ENCODE results near the gene CSPG4.
A peak's percentile ranks its signal among the peaks of the same experiment; 100 is the strongest.

CSPG4 gene

GRCh38 chr15:75695634-75696310, 16.9 kb downstream of the CSPG4 start:
- H3K9me3 ChIP-seq (ENCODE audit: insufficient read depth, low read length, severe bottlenecking), result no peaks in the 10 kb centered on the region
- H4K20me1 ChIP-seq (ENCODE audit: insufficient read depth, low read length), result no peaks in the 10 kb centered on the region
- no peak overlapping the region for H3K27ac ChIP-seq (ENCODE audit: low read length)
- H3K9ac ChIP-seq (ENCODE audit: low read depth, low read length), result no peak overlapping the region
- no peaks in the 10 kb centered on the region for H3K36me3 ChIP-seq (ENCODE audit: insufficient read depth, low read length)
- no peaks in the 10 kb centered on the region for H3K79me2 ChIP-seq (ENCODE audit: insufficient read depth, low read length)
- no peak overlapping the region for H2AFZ ChIP-seq (ENCODE audit: low read depth, low read length)
- no peak overlapping the region for H3K4me3 ChIP-seq (ENCODE audit: low read depth in 1 of 2, low read length in 2 of 2)
- ATAC-seq (ENCODE audit: insufficient read depth, low read depth) (no peak), DNase-seq (no peak)
- H3K27me3 ChIP-seq (ENCODE audit: insufficient read depth, low read length, poor library complexity), result no peaks in the 10 kb centered on the region
- no peak overlapping the region for H3K4me2 ChIP-seq (ENCODE audit: insufficient read depth, low read length)
- TF ChIP-seq CTCF (IDR thresholded peaks at IDR 0.05; ENCODE audit: borderline replicate concordance, extremely low read depth, low read length, poor library complexity, severe bottlenecking) (no peak), EZH2 (IDR thresholded peaks at IDR 0.05; ENCODE audit: borderline replicate concordance, low read depth, low read length, severe bottlenecking) (no peak)
- no peaks in the 10 kb centered on the region for H3K4me1 ChIP-seq (ENCODE audit: insufficient read depth, low read length)

DNA sequence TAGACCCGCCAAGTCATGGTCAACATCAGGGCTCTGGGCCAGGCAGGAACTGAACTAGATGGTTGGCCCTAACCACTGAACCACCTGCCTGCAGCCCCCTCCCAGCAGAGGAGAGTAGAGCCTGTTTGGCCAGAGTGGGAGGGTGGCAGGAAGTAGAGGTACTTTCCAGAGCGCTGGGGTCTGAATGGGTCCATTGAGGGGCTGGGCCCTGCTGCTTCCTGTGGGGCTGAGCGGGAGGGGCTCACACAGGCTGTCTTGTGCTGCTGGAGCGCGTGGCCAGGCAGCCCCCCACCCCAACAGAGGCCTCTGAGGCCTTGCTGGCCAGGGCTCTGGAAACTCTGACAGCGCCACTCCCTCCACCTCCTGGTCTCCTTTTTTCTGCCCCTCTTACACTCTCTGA, 17.4 kb downstream of the CSPG4 start:
- Histone ChIP-seq H3K4me2 (ENCODE audit: insufficient read depth, low read length) (no peak overlapping the region), H4K20me1 (ENCODE audit: insufficient read depth, low read length) (no peaks in the 10 kb centered on the region), H3K27ac (ENCODE audit: low read length) (no peak overlapping the region), H3K36me3 (ENCODE audit: insufficient read depth, low read length) (no peaks in the 10 kb centered on the region), H3K79me2 (ENCODE audit: insufficient read depth, low read length) (no peaks in the 10 kb centered on the region), H3K9ac (ENCODE audit: low read depth, low read length) (no peak overlapping the region), H3K27me3 (ENCODE audit: insufficient read depth, low read length, poor library complexity) (no peaks in the 10 kb centered on the region), H3K4me1 (ENCODE audit: insufficient read depth, low read length) (no peaks in the 10 kb centered on the region), H3K4me3 (ENCODE audit: low read depth in 1 of 2, low read length in 2 of 2) (no peak overlapping the region), H3K9me3 (ENCODE audit: insufficient read depth, low read length, severe bottlenecking) (no peaks in the 10 kb centered on the region), H2AFZ (ENCODE audit: low read depth, low read length) (no peak overlapping the region)
- TF ChIP-seq EZH2 (IDR thresholded peaks at IDR 0.05; ENCODE audit: borderline replicate concordance, low read depth, low read length, severe bottlenecking), result no peak
- TF ChIP-seq CTCF (IDR thresholded peaks at IDR 0.05; ENCODE audit: borderline replicate concordance, extremely low read depth, low read length, poor library complexity, severe bottlenecking), result no peak
- ATAC-seq (ENCODE audit: insufficient read depth, low read depth), result no peak
- DNase-seq, result peak; percentile 15

DNA sequence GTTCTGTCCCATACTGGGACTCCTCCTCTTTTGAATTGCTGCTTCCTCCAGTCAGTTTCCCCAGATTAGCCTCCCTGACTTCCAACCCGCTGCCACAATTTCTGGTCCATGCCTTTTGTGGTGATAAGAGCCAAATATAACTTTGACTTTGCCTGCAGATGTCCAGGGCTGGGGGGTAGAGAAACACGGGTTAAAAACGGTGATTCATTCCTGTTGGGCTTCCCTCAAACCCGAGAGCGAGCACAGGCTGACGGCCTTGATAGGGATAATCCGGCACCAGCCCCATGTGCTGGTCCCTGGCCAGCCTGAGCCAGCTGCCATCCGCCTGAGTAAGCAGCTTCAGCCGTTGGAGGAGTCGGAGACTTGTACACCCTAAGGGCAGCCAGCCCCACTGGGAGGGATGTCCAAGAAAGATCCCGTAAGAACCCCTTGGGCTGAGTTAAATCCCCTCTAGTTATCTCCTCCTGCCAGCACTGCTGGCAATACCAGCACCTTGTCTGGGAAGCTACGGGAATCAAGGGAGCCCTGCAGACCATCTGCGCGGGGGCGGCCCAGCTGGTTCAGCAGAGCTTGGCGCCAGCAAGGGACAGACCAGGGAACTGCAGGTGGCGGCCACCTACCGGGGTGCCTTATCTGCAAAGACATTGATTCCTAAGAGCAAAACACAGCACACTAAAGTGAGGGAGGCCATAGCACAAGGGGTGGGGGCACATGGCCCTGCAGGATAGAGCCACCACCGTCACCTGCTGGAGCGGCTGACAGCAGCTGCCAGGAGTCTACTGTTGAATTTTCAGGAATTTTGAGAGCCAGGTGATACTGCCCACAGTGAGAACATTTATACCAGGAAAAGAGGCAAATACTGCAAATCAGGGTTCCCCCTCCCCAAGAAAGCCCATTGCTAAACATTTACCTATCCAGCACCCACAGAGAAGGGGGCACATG, 18.1 kb downstream of the CSPG4 start:
- Histone ChIP-seq H3K9ac (ENCODE audit: low read depth, low read length) (no peak overlapping the region), H3K27ac (ENCODE audit: low read length) (no peak overlapping the region), H3K36me3 (ENCODE audit: insufficient read depth, low read length) (no peaks in the 10 kb centered on the region), H4K20me1 (ENCODE audit: insufficient read depth, low read length) (no peaks in the 10 kb centered on the region), H3K4me3 (ENCODE audit: low read depth in 1 of 2, low read length in 2 of 2) (no peak overlapping the region), H3K79me2 (ENCODE audit: insufficient read depth, low read length) (no peaks in the 10 kb centered on the region), H2AFZ (ENCODE audit: low read depth, low read length) (no peak overlapping the region), H3K4me1 (ENCODE audit: insufficient read depth, low read length) (no peaks in the 10 kb centered on the region), H3K9me3 (ENCODE audit: insufficient read depth, low read length, severe bottlenecking) (no peaks in the 10 kb centered on the region), H3K27me3 (ENCODE audit: insufficient read depth, low read length, poor library complexity) (no peaks in the 10 kb centered on the region), H3K4me2 (ENCODE audit: insufficient read depth, low read length) (no peak overlapping the region)
- TF ChIP-seq EZH2 (IDR thresholded peaks at IDR 0.05; ENCODE audit: borderline replicate concordance, low read depth, low read length, severe bottlenecking), result no peak
- peak; percentile 27 for TF ChIP-seq CTCF (IDR thresholded peaks at IDR 0.05; ENCODE audit: borderline replicate concordance, extremely low read depth, low read length, poor library complexity, severe bottlenecking)
- no peak for ATAC-seq (ENCODE audit: insufficient read depth, low read depth)
- DNase-seq, result peak; percentile 12

Measured in DND-41 (cell line).